Activated gamma-delta T cell treated with anti-CD3 and anti-CD28 coated beads, Interleukin-2, amount 50 U/mL, for 16 hours (primary cell): ENCODE data around the gene KRTAP12-4.
"Not testable (repeated sequence)": the region's sequence is repeated elsewhere in the genome, so short reads cannot be mapped to it uniquely, and the experiment has no call there.

ENCODE experiments used
- DNase-seq: peaks from one replicate; pipeline ENCODE4 v3.0.0-alpha.2; 2020; ENCODE audit warnings: low read depth

Gene KRTAP12-4

GRCh38 chr21:44611551-44611950, 42.9 kb downstream of the KRTAP12-4 start:
- no peak for DNase-seq

DNA sequence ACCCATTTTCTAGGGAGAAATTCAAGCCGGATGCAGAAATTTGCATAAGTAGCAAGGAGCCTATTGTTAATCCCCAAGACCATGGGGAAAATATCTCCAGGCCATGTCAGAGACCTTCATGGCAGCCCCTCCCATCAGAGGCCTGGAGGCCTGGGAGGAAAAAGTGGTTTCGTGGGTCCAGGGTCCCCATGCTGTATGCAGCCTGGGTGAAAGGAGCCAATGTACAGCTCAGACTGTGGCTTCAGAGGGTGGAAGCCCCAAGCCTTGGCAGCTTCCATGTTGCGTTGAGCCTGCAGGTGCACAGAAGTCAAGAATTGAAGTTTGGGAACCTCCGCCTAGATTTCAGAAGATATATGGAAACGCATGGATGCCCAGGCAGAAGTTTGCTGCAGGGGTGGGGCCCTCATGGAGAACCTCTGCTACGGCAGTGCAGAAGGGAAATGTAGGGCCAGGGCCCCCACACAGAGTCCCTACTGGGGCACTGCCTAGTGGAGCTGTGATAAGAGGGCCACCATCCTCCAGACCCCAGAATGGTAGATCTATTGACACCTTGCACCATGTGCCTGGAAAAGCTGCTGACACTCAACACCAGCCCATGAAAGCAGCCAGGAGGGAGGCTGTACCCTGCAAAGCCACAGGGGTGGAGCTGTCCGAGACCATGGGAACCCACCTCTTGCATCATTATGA, 44.2 kb downstream of the KRTAP12-4 start:
- DNase-seq, result not testable (repeated sequence)

DNA sequence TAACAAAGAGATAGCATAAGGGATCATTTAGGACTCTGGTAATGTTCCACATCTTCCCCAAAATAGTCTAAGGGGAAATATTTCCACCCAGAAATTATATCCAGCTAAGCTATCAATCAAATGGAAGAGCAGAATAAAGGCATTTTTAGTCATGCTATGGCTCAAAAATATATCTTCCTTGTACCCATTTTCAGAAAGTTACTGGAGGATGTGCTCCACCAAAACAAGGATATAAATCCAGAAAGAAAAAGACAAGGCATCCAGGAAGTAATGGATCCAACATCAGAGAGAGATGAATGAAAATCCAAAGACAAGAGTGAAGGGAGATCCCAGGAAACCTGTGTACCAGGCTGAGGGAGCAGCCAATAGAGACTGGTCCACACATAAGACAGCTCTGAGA, 45.3 kb downstream of the KRTAP12-4 start:
- DNase-seq, result no peak

- no peak for DNase-seq
These were observed 48.0 kb downstream of the KRTAP12-4 start for GRCh38 chr21:44606495-44606894.
